Measurements from ENCODE around the gene CAPN5. TPM values are rescaled to one million over a fixed set of nuclear protein-coding genes. Genes with fewer than 3 reads are reported as not detected.

CAPN5 gene
- total and polyA plus RNA-seq, 4 donors: 6.5 to 25.8 (median 18.2) TPM

DNA sequence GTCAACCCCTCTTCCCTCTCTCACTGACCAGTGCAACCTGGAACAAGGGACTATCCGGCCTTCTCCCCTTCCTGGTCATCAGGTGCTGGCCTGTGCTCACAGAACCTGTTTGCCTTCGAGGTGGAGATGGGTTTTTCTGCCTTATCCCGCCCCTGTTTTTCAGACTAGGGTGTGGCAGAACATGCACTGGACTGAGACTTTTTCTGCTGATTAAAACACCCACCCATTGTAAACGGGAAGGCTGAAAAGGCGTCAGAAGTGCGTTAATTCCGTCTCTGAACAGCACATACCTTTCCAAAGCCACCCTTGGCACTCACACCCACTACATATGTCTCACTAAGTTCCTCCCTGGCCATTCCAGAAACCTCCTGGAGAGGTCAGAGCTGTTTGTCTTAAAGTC, 36.9 kb upstream of the CAPN5 start:
- Histone ChIP-seq H3K9me3 (ENCODE audit: control insufficient read depth in 4 of 4, low read length in 3 of 4) (no peaks in the 10 kb centered on the region), H3K9ac (ENCODE audit: low read depth in 1 of 2, low read length in 2 of 2) (no peak overlapping the region), H3K27me3 (ENCODE audit: control insufficient read depth in 4 of 4, insufficient read depth in 4 of 4, low read length in 3 of 4) (peaks cover 0 to 9% (median 3%) of the 10 kb centered on the region in 4 donors), H3K36me3 (ENCODE audit: control insufficient read depth in 4 of 4, insufficient read depth in 3 of 4, low read depth in 1 of 4, low read length in 3 of 4) (no peaks in the 10 kb centered on the region), H3K4me3 (ENCODE audit: low read depth in 1 of 3, low read length in 3 of 3) (no peak overlapping the region), H3K4me1 (ENCODE audit: control insufficient read depth in 4 of 4, insufficient read depth in 4 of 4, low read length in 3 of 4) (no peaks in the 10 kb centered on the region), H3K27ac (ENCODE audit: low read depth in 1 of 2, low read length in 2 of 2) (no peak overlapping the region)
- DNase-seq (ENCODE audit: low spot score): no peak
- TF ChIP-seq, protein P1, sequence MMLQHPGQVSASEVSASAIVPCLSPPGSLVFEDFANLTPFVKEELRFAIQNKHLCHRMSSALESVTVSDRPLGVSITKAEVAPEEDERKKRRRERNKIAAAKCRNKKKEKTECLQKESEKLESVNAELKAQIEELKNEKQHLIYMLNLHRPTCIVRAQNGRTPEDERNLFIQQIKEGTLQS (IDR thresholded peaks at IDR 0.05): no peak
- TF ChIP-seq GABPA (IDR thresholded peaks at IDR 0.05 in 1 of 2, conservative IDR thresholded peaks at IDR 0.05 in 1 of 2) (no peak), EGR1 (IDR thresholded peaks at IDR 0.05; ENCODE audit: low read depth in 2 of 2) (no peak), FOXA2 (IDR thresholded peaks at IDR 0.05) (no peak), TAF1 (conservative IDR thresholded peaks at IDR 0.05) (no peak), CTCF (IDR thresholded peaks at IDR 0.05; ENCODE audit: low read depth, low read length, missing input control) (no peak), HNF4G (IDR thresholded peaks at IDR 0.05) (no peak), YY1 (IDR thresholded peaks at IDR 0.05) (no peak)
- TF ChIP-seq, protein P2, sequence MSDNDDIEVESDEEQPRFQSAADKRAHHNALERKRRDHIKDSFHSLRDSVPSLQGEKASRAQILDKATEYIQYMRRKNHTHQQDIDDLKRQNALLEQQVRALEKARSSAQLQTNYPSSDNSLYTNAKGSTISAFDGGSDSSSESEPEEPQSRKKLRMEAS (IDR thresholded peaks at IDR 0.05): no peak
- TF ChIP-seq, protein P3, sequence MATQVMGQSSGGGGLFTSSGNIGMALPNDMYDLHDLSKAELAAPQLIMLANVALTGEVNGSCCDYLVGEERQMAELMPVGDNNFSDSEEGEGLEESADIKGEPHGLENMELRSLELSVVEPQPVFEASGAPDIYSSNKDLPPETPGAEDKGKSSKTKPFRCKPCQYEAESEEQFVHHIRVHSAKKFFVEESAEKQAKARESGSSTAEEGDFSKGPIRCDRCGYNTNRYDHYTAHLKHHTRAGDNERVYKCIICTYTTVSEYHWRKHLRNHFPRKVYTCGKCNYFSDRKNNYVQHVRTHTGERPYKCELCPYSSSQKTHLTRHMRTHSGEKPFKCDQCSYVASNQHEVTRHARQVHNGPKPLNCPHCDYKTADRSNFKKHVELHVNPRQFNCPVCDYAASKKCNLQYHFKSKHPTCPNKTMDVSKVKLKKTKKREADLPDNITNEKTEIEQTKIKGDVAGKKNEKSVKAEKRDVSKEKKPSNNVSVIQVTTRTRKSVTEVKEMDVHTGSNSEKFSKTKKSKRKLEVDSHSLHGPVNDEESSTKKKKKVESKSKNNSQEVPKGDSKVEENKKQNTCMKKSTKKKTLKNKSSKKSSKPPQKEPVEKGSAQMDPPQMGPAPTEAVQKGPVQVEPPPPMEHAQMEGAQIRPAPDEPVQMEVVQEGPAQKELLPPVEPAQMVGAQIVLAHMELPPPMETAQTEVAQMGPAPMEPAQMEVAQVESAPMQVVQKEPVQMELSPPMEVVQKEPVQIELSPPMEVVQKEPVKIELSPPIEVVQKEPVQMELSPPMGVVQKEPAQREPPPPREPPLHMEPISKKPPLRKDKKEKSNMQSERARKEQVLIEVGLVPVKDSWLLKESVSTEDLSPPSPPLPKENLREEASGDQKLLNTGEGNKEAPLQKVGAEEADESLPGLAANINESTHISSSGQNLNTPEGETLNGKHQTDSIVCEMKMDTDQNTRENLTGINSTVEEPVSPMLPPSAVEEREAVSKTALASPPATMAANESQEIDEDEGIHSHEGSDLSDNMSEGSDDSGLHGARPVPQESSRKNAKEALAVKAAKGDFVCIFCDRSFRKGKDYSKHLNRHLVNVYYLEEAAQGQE (IDR thresholded peaks at IDR 0.05): no peak
- WGBS: 73% methylated on average over 7 of the region's 7 CpGs

- Histone ChIP-seq H3K9ac (ENCODE audit: low read depth in 1 of 2, low read length in 2 of 2) (no peak overlapping the region), H3K4me1 (ENCODE audit: control insufficient read depth in 4 of 4, insufficient read depth in 4 of 4, low read length in 3 of 4) (no peaks in the 10 kb centered on the region), H3K36me3 (ENCODE audit: control insufficient read depth in 4 of 4, insufficient read depth in 3 of 4, low read depth in 1 of 4, low read length in 3 of 4) (no peaks in the 10 kb centered on the region), H3K27me3 (ENCODE audit: control insufficient read depth in 4 of 4, insufficient read depth in 4 of 4, low read length in 3 of 4) (peaks cover 0 to 9% (median 3%) of the 10 kb centered on the region in 4 donors), H3K27ac (ENCODE audit: low read depth in 1 of 2, low read length in 2 of 2) (no peak overlapping the region), H3K9me3 (ENCODE audit: control insufficient read depth in 4 of 4, low read length in 3 of 4) (no peaks in the 10 kb centered on the region), H3K4me3 (ENCODE audit: low read depth in 1 of 3, low read length in 3 of 3) (no peak overlapping the region)
- 76% methylated on average over 12 of the region's 12 CpGs for WGBS
- DNase-seq (ENCODE audit: low spot score): no peak
- TF ChIP-seq, protein P1 (IDR thresholded peaks at IDR 0.05): no peak
- TF ChIP-seq ZBTB33 (IDR thresholded peaks at IDR 0.05): no peak
- no peak for TF ChIP-seq NR2F2 (IDR thresholded peaks at IDR 0.05)
- no peak for TF ChIP-seq HNF4A (conservative IDR thresholded peaks at IDR 0.05)
- no peak for TF ChIP-seq GABPA (IDR thresholded peaks at IDR 0.05 in 1 of 2, conservative IDR thresholded peaks at IDR 0.05 in 1 of 2)
- no peak for TF ChIP-seq SP1 (IDR thresholded peaks at IDR 0.05)
- TF ChIP-seq RXRA (IDR thresholded peaks at IDR 0.05): no peak
- TF ChIP-seq, protein P2 (IDR thresholded peaks at IDR 0.05): no peak
- no peak for TF ChIP-seq CTCF (IDR thresholded peaks at IDR 0.05; ENCODE audit: low read depth, low read length, missing input control)
- TF ChIP-seq FOXA1 (IDR thresholded peaks at IDR 0.05): no peak
- TF ChIP-seq TAF1 (conservative IDR thresholded peaks at IDR 0.05): no peak
- no peak for TF ChIP-seq FOXA2 (IDR thresholded peaks at IDR 0.05)
- TF ChIP-seq RAD21 (IDR thresholded peaks at IDR 0.05): no peak
Measured at GRCh38 chr11:77030834-77031414, 35.8 kb upstream of the CAPN5 start.

Data from liver (tissue), 9 donors.